ENCODE results near the gene CRELD2. TPM values are rescaled to one million over a fixed set of nuclear protein-coding genes. Genes with fewer than 3 reads are reported as not detected.

Gene CRELD2
- total and polyA plus RNA-seq, 2 of the 13 experiments (the other 11 are each of a cell fraction or from before 2014, with no cell fraction given): 17.2 to 44.7 TPM

GRCh38 chr22:49947296-49947622 lies 28.8 kb downstream of the CRELD2 start (continued):
- TF ChIP-seq GABPA (IDR thresholded peaks at IDR 0.05; ENCODE audit: low read depth, low read length) (no peak), GABPA (CRISPR knock-in tag; IDR thresholded peaks at IDR 0.05; ENCODE audit: low read depth) (no peak), LBX2 (CRISPR knock-in tag; IDR thresholded peaks at IDR 0.05; ENCODE audit: borderline replicate concordance) (no peak), ZC3H13 (CRISPR knock-in tag; IDR thresholded peaks at IDR 0.05) (0 out of 2 replicates have a peak, but pooled peaks have one; percentile 13), ZNF784 (CRISPR knock-in tag; IDR thresholded peaks at IDR 0.05; ENCODE audit: borderline replicate concordance) (no peak), NR2C2 (CRISPR knock-in tag; IDR thresholded peaks at IDR 0.05; ENCODE audit: borderline replicate concordance) (no peak), SRY (CRISPR knock-in tag; IDR thresholded peaks at IDR 0.05) (0 out of 2 replicates have a peak, but pooled peaks have one; percentile 45), ZNF280B (CRISPR knock-in tag; IDR thresholded peaks at IDR 0.05; ENCODE audit: borderline replicate concordance) (peak; percentile 17; the same call in 1 of the 2 replicates), LRRFIP1 (CRISPR knock-in tag; conservative IDR thresholded peaks at IDR 0.05) (no peak), ZBTB10 (CRISPR knock-in tag; IDR thresholded peaks at IDR 0.05; ENCODE audit: borderline replicate concordance) (no peak), ZNF253 (CRISPR knock-in tag; IDR thresholded peaks at IDR 0.05; ENCODE audit: borderline replicate concordance) (no peak), ELF1 (CRISPR knock-in tag; IDR thresholded peaks at IDR 0.05) (peak; percentile 1; the same call in 1 of the 2 replicates), AKAP8 (CRISPR knock-in tag; IDR thresholded peaks at IDR 0.05) (0 out of 2 replicates have a peak, but pooled peaks have one; percentile 63), NFE2L1 (CRISPR knock-in tag; IDR thresholded peaks at IDR 0.05; ENCODE audit: borderline replicate concordance) (no peak), ZNF18 (CRISPR knock-in tag; IDR thresholded peaks at IDR 0.05; ENCODE audit: insufficient replicate concordance) (peak; percentile 43), ZFP91 (CRISPR knock-in tag; IDR thresholded peaks at IDR 0.05; ENCODE audit: borderline replicate concordance) (peak; percentile 20; the same call in 1 of the 2 replicates), ZNF501 (CRISPR knock-in tag; IDR thresholded peaks at IDR 0.05) (peak; percentile 1; the same call in 1 of the 2 replicates), RXRA (CRISPR knock-in tag; IDR thresholded peaks at IDR 0.05) (no peak)

All from HepG2 (cell line).